PC-9 (cell line): ENCODE data around the gene NFKB2. TPM values are rescaled to one million over a fixed set of nuclear protein-coding genes. Genes with fewer than 3 reads are reported as not detected.
A peak's percentile ranks its signal among the peaks of the same experiment; 100 is the strongest.

Experiments used
- BruUV-seq: library from RNA; stranded (reverse); fragments of 400-500 nt; replicated peaks from 2 replicates; lab custom pipeline; 2021; lab: Mats Ljungman, UMichigan
- CTCF ChIA-PET: fragments of 300-600 bp; sonication (Branson Sonifier 250); formaldehyde crosslinking; loops from one replicate; lab custom pipeline; 2022; ENCODE audit warnings: antibody characterized with exemption; lab: Charles Lee
- POLR2A ChIA-PET: fragments of 300-600 bp; sonication (Branson Sonifier 250); formaldehyde crosslinking; loops from one replicate; lab custom pipeline; 2022; ENCODE audit warnings: antibody characterized with exemption; ENCODE audit not compliant: unreplicated experiment; lab: Charles Lee
- DNase-seq, 2 experiments: peaks; one replicate each; pipeline versions ENCODE4 v3.0.0 to v3.0.0-alpha.2; 2015 to 2022; ENCODE audit warnings: mixed read lengths in 1 of 2
- H2AFZ ChIP-seq: fragments of 200-600 bp; sonication (generic); 2 replicates; pipeline ENCODE4 v1.8.1; 2017; ENCODE audit warnings: antibody characterized with exemption
- H3F3A ChIP-seq: fragments of 200-600 bp; sonication (generic); 2 replicates; pipeline ENCODE4 v1.8.1; 2017; ENCODE audit warnings: antibody characterized with exemption, mild to moderate bottlenecking, low read depth; ENCODE audit not compliant: insufficient read depth
- H3K27ac ChIP-seq: fragments of 200-600 bp; sonication (generic); 2 replicates; pipeline ENCODE4 v1.6.1; 2016; ENCODE audit warnings: mixed run types
- H3K27me3 ChIP-seq: fragments of 200-600 bp; sonication (generic); 2 replicates; pipeline ENCODE4 v1.6.1; 2016; ENCODE audit warnings: low read depth, mixed run types; ENCODE audit not compliant: insufficient read depth
- H3K36me3 ChIP-seq: fragments of 200-600 bp; sonication (generic); 2 replicates; pipeline ENCODE4 v1.6.1; 2016; ENCODE audit warnings: low read depth, mixed run types
- H3K4me1 ChIP-seq: fragments of 200-600 bp; sonication (generic); replicated peaks from 2 replicates; pipeline ENCODE4 v1.6.1; 2016; ENCODE audit warnings: mixed run types; ENCODE audit not compliant: insufficient read depth
- H3K4me2 ChIP-seq: fragments of 200-600 bp; sonication (generic); 2 replicates; pipeline ENCODE4 v1.6.1; 2017; ENCODE audit warnings: mixed run types
- H3K4me3 ChIP-seq: fragments of 200-600 bp; sonication (generic); 2 replicates; pipeline ENCODE4 v1.6.1; 2016; ENCODE audit warnings: mixed run types
- H3K79me2 ChIP-seq: fragments of 200-600 bp; sonication (generic); 2 replicates; pipeline ENCODE4 v1.6.1; 2017; ENCODE audit warnings: low read depth, mixed run types
- H3K9me2 ChIP-seq: fragments of 200-600 bp; sonication (generic); 2 replicates; pipeline ENCODE4 v1.8.1; 2017; ENCODE audit warnings: mild to moderate bottlenecking; ENCODE audit not compliant: insufficient read depth
- H3K9me3 ChIP-seq: fragments of 200-600 bp; sonication (generic); 2 replicates; pipeline ENCODE4 v1.8.1; 2016; ENCODE audit warnings: low read depth; ENCODE audit not compliant: insufficient read depth
- H4K20me1 ChIP-seq: fragments of 200-600 bp; sonication (generic); 2 replicates; pipeline ENCODE4 v1.8.1; 2017; ENCODE audit not compliant: insufficient read depth
- EZH2 ChIP-seq: fragments of 200-600 bp; sonication (generic); IDR thresholded peaks from 2 replicates; pipeline ENCODE4 v1.8.0; 2017; ENCODE audit warnings: antibody characterized with exemption, low read depth
- intact Hi-C: fragments of 100-400 bp; cut with micrococcal nuclease; formaldehyde crosslinking; loops from one replicate; pipeline ENCODE4 v1.10.0; 2022; ENCODE audit not compliant: unreplicated experiment
- total RNA-seq: library from RNA; stranded (reverse); gene quantifications from 2 replicates; pipeline ENCODE4 v1.2.3, GENCODE V29; 2021
- TF ChIP-seq, protein P1 (sequence below): fragments of 200-600 bp; sonication (generic); conservative IDR thresholded peaks from 2 replicates; pipeline ENCODE4 v1.6.1; 2017; ENCODE audit warnings: mixed run types, antibody characterized with exemption, mild to moderate bottlenecking, moderate library complexity

NFKB2 gene
- total RNA-seq, 1 experiment from 2014 or later, result 26.3 TPM

DNA sequence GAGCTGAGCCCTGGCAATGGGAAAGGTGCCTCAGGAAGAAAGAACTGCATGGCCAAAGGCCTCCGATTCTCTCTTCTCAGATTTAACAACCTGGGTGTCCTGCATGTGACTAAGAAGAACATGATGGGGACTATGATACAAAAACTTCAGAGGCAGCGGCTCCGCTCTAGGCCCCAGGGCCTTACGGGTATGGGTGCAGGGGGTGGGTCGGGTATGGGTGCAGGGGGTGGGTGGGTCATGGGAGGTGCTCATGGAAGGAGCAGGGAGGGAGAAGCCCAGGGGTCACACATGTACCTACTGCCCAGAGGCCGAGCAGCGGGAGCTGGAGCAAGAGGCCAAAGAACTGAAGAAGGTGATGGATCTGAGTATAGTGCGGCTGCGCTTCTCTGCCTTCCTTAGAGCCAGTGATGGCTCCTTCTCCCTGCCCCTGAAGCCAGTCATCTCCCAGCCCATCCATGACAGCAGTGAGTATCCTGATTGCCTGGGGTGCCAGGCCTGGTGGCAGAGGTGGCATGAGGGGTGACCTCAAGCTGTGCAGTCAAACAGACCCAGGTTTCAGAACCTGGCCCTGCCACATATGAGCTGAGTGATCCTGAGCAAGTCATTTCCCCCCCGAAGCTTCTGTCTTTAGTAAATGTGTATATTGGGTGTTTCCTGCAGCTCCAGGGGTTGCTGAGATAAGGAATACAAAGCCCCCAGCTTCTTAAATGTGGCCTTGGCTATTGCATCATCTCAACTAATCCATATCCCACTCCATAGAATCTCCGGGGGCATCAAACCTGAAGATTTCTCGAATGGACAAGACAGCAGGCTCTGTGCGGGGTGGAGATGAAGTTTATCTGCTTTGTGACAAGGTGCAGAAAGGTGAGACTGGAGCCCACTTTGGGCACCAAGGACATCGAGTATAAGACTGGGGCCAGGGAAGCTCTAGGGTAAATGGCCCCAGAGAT is 2.0 kb downstream of the NFKB2 start:
- no peak for TF ChIP-seq EZH2
- TF ChIP-seq, protein P1, sequence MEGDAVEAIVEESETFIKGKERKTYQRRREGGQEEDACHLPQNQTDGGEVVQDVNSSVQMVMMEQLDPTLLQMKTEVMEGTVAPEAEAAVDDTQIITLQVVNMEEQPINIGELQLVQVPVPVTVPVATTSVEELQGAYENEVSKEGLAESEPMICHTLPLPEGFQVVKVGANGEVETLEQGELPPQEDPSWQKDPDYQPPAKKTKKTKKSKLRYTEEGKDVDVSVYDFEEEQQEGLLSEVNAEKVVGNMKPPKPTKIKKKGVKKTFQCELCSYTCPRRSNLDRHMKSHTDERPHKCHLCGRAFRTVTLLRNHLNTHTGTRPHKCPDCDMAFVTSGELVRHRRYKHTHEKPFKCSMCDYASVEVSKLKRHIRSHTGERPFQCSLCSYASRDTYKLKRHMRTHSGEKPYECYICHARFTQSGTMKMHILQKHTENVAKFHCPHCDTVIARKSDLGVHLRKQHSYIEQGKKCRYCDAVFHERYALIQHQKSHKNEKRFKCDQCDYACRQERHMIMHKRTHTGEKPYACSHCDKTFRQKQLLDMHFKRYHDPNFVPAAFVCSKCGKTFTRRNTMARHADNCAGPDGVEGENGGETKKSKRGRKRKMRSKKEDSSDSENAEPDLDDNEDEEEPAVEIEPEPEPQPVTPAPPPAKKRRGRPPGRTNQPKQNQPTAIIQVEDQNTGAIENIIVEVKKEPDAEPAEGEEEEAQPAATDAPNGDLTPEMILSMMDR, result no peak
- Histone ChIP-seq H2AFZ (no peak overlapping the region), H3K4me1 (peaks cover 18% of the 10 kb centered on the region), H3K9me2 (no peaks in the 10 kb centered on the region), H4K20me1 (no peaks in the 10 kb centered on the region), H3K4me2 (peak overlapping the region; percentile 91; the same call in 1 of the 2 replicates), H3K9me3 (no peaks in the 10 kb centered on the region), H3K36me3 (no peaks in the 10 kb centered on the region), H3K27me3 (no peaks in the 10 kb centered on the region), H3K27ac (no peak overlapping the region), H3F3A (peaks cover 4% of the 10 kb centered on the region; the same call in 1 of the 2 replicates), H3K79me2 (peaks cover 5% of the 10 kb centered on the region; the same call in 1 of the 2 replicates), H3K4me3 (no peak overlapping the region)
- POLR2A ChIA-PET, result interaction anchor here (0.7 kb wide), 1 partner anchor 32 kb away, joined by 3 read pairs; no protein-coding TSS in a partner anchor
- CTCF ChIA-PET, result no interaction called here
- BruUV-seq, result no TSS peak
- intact Hi-C loops, result loop anchor here (2.0 to 10.0 kb wide), 2 partner anchors 167 to 247 kb away; partner anchors contain the start of gene TRIM8
- DNase-seq, result no peak

DNA sequence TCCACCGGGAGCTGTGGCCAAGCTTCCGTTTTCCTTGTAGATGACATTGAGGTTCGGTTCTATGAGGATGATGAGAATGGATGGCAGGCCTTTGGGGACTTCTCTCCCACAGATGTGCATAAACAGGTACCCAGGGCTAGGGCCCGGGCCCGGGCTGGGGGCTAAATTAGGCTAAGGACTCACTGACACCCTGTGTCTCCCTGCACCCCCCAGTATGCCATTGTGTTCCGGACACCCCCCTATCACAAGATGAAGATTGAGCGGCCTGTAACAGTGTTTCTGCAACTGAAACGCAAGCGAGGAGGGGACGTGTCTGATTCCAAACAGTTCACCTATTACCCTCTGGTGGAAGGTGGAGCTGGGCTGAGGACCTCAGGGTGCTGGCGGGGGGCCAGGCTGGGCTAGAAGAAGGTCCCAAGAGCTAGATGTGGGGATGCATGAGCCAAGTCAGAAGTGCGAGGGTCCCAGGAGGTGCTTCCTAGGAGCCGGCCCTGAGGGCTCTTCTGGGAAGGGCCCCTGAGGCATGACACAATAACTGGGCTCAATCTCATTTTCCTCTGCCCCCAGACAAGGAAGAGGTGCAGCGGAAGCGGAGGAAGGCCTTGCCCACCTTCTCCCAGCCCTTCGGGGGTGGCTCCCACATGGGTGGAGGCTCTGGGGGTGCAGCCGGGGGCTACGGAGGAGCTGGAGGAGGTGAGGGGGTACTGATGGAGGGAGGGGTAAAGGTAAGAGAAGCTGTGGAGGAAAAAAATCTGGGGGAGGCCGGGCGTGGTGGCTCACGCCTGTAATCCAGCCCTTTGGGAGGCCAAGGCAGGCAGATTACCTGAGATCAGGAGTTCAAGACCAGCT is 2.9 kb downstream of the NFKB2 start:
- H4K20me1 ChIP-seq, result no peaks in the 10 kb centered on the region
- H3F3A ChIP-seq, result peaks cover 4% of the 10 kb centered on the region; the same call in 1 of the 2 replicates
- H3K9me2 ChIP-seq, result no peaks in the 10 kb centered on the region
- H3K4me2 ChIP-seq, result peak overlapping the region; percentile 75
- H3K79me2 ChIP-seq, result peaks cover 5% of the 10 kb centered on the region; the same call in 1 of the 2 replicates
- no TSS peak for BruUV-seq
- H2AFZ ChIP-seq, result no peak overlapping the region
- intact Hi-C loops, result loop anchor here (2.0 to 10.0 kb wide), 2 partner anchors 168 to 246 kb away; partner anchors contain the start of gene TRIM8
- no peak overlapping the region for H3K4me3 ChIP-seq
- H3K27me3 ChIP-seq, result no peaks in the 10 kb centered on the region
- peaks cover 18% of the 10 kb centered on the region for H3K4me1 ChIP-seq
- ChIA-PET POLR2A (interaction anchor here (0.6 to 0.7 kb wide), 2 partner anchors 33 to 283 kb away, joined by 3 to 4 read pairs; no protein-coding TSS in a partner anchor), CTCF (no interaction called here)
- H3K36me3 ChIP-seq, result no peaks in the 10 kb centered on the region
- no peak overlapping the region for H3K27ac ChIP-seq
- no peak for DNase-seq
- TF ChIP-seq, protein P1, result no peak
- TF ChIP-seq EZH2, result no peak
- no peaks in the 10 kb centered on the region for H3K9me3 ChIP-seq
